Measurements from ENCODE around the gene ADRA2B.
A peak's percentile ranks its signal among the peaks of the same experiment; 100 is the strongest.
"Not testable (repeated sequence)": the region's sequence is repeated elsewhere in the genome, so short reads cannot be mapped to it uniquely, and the experiment has no call there.

ADRA2B gene

GRCh38 chr2:96150007-96150640, 33.8 kb upstream of the ADRA2B start:
- DNase-seq = no peak

DNA sequence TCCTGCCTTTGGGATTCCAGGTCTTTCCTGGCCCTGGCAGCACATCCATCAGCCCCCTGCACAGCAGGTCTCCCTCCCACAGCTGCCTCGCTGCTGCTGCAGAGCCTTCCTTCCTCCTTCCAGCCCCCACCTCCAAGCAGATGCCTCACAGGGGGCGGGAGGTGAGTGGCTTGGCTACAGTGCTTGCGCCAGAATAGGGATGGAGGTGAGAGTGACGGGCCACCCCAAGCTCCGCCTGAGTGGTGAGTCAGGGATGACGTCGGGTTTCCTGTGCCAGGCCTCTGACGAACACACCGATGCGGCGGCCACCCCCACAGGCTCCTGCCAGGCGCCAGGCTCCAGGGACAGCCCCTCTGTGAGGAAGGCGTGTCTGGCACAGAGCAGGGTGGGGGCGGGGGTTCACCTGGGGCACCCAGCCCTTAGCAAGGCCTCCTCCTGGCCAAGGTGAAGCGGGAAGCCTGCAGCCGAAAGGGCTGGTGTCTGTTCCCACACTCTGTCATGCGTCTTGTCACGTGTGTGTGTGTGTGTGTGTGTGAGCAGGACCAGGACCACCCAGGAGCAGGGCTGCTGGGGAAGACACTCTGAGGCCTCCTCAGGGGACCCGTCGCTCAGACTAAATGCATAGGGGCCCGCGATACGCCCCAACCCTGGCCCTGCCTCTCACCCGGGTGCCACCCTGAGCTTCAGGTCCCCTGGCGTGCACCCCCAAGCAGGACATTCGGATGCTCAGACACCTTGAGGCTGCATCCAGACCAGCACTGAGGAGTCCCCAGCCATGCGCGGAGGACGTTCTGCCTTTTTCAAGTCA, 32.2 kb upstream of the ADRA2B start:
- no peak for DNase-seq

DNA sequence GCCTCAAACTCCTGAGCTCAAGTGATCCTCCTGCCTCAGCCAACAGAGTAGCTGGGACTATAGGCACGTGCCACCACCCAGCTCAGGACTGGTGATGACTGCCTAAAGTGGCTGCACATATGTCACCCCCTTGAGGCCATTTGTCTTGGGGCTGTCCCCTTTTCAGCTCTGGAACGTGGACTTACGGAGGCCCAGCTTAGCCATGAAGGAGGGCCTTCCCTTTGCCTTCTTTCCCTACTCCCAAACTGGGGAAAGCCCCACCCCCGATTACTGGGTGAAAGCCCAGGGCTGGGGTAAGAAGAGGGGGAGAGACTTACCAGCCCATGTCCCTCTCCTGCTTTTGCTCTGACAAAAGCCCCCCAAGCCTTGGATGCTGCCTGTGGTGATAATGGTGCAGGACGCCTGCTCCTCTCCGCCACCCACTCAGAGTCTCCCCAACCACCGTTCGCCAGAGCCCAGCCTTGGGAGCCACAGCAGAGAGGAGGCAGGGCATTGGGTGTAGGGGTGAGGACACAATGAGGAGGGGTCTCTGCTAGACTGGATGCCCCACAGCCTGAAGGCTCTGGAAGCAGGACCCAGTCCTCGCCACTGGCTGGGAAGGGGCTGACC, 31.3 kb upstream of the ADRA2B start:
- DNase-seq = no peak

DNA sequence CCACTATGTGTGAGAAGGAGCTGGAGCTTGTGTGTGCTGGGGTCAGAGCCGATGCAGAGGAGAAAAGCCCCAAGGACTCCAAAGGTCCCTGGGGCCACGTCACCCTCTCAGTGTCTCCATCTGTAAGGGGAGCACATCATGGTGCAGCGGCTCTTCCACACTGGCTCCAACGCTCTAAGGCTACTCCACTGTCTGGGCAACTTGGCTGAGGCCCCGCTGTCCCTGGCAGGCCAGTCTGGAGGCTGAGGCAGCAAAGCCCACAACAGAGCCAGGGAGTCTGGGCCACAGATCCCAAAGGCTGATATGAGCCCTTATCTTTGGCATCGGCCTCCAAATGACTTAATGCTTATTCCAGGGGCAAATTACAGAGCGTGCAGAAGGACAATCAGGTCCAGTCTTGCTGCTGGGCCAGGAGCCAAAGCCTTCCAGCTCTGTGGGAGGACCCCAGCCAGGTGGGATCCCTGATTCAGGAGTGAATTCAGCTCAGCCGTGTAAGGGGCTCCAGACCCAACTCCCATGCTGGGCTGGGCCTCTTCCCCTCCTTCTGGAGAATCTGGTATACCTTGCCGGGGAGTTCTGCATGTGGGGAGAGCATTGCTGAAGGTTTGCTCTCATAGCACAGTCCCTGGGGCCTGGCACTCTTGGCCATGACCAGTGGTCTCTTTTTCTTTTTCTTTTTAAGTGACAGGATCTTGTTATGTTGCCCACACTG, 30.7 kb upstream of the ADRA2B start:
- DNase-seq = no peak

GRCh38 chr2:96146153-96146880, 29.9 kb upstream of the ADRA2B start:
- no peak for DNase-seq

GRCh38 chr2:96145848-96146152, 29.4 kb upstream of the ADRA2B start:
- no peak for DNase-seq

DNA sequence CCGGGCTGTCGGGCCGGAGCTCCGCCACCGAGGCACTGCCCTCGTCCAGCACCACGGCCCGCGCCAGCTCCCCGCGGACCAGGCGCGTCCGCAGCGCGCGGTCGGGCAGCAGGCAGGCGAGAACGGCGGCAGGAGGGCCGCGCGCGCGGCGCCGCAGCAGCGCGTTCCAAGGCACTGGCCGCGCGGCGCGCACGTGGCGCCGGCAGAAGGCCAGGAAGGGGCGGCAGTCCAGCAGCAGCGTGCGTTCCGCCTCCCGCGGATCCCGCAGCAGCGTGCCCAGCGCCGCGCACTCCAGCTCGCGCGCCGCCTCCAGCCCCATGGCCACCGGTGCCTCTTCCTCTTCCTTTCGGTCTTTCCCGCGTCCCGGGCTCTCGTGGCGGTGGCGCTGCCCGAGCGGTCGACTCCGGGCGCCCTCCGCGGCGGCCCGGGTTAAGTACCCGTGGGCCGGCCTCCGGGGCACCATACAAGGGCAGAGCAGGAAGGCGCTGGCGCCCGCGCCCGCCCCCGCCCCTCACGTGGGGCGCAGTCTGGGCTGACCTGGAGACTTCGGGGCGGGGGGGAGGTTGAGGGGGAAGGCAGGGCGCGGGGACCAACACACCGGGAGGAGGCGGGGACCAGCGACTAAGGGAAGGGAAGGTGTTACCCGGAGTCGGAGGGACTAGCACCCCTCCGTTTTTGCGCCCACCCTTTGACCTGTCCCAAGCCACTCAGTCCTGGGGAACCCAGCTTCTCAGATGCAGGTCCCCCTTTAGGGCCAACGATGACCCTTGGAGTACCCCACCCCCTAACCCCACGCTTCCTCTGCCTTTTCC, 28.9 kb upstream of the ADRA2B start, which contains the start of gene DUSP2:
Gene DUSP2 (minus strand): TSS at position 405 of the 812 bp plus-strand sequence. CDS start 86 bp downstream, at position 319.
- DNase-seq = peak; percentile 38

DNA sequence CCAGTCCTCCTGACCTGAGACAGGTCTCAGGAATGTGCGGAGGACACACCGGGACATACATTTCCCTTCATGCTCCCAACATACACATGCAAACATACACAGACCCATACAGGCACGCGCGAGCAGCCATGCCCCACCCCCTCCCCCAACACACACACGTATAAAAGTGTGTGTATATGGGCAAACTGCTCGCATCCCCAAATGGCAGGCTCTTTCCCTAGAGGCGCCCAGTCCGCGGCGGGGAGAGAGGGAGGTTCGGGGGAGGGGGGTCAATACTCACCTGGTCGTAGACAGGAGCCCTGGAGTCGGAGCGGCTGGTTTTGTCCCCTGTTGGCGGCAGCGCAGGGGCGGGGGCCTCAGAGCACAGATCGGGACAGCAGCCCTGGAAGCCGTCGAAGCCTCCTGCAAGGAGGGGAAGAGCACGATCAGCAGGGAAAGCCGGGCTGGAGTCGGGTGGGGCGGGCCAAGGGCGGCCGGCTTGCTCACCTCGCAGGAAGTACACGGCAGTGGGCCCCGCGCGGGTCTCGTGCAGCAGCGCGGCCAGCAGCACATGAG, 28.2 kb upstream of the ADRA2B start:
- no peak for DNase-seq

GRCh38 chr2:96143848-96144480, 27.6 kb upstream of the ADRA2B start:
- no peak for DNase-seq

DNA sequence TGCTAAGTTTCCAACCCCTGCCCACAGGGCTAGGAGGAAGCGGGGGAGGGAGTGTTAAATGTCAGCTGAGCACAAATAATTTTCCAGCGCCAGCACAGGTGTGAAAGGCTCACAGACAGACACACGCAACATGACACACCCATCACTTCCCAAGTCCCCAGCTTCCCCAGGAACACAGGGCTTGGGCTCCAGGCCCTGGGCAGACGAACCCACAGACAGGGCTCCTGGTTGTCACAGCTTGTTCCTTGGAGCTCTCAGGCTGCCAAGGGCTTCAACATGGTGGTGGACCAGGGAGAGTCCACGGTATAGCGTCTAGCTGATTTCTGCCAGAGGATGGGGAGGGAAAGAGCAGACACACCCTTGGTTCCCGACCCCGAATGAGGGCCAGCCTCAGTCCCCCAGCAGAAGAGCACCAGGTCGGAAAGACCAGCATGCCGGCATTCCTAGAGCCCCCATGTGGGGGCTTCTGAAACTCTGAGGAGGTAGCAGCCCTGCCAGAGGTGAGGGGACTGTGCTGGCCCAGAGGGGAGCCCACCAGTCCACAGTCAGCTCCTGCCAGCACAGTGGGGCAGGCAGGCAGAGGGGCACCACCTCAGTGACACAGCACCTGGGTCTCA, 27.0 kb upstream of the ADRA2B start:
- DNase-seq = no peak

DNA sequence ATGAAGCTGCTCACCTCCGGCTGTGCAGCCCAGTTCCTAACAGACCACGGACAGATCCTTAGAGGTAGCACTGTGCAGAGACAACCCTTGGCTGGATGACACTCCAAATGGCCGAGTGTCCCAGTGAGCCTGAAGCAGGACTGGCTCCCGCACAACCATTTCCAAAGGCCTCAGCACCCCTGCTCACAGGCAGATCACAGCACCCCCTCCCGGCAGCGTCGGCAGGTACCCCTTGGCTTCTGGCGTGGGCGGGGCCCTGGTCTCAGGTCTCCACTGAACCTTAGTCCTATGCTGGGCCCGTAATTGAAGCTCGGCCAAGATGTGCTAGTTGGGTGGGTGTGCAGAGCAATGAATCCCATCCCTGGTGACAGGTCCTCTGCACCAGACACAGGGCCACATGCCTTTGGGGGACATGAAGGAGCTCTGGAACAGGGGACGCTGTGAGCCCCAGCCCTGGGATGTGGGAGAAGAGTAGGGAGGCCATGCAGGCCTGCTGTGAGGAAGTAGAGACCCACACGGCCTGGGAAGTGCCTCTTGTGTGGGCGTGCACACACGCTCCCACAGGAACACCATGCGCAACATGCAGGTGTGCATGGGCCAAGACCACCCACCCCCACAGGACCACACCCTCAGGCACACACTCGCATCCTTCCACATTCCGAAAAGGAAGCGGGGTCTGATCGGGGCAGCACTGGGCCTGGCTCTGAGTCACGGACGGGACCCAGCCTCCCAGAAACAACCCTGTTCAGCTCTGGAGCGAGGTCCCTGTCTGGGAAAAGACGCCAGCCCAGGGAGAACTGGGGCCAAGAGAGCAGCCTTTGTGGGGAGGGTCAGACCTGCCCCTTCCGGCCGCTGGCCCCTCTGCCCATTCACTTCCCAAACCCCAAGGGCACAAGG, 26.1 kb upstream of the ADRA2B start:
- DNase-seq = no peak

DNA sequence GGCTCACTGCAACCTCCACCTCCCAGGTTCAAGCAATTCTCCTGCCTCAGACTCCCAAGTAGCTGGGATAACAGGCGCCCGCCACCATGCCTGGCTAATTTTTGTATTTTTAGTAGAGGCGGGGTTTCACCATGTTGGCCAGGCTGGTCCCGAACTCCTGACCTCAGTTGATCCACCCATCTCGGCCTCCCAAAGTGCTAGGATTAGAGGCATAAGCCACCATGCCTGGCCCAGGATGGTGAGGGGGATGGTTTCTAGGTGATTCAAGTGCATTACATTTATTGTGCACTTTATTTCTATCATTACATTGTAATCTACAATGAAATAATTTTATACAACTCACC, 25.2 kb upstream of the ADRA2B start:
- not testable (repeated sequence) for DNase-seq

DNA sequence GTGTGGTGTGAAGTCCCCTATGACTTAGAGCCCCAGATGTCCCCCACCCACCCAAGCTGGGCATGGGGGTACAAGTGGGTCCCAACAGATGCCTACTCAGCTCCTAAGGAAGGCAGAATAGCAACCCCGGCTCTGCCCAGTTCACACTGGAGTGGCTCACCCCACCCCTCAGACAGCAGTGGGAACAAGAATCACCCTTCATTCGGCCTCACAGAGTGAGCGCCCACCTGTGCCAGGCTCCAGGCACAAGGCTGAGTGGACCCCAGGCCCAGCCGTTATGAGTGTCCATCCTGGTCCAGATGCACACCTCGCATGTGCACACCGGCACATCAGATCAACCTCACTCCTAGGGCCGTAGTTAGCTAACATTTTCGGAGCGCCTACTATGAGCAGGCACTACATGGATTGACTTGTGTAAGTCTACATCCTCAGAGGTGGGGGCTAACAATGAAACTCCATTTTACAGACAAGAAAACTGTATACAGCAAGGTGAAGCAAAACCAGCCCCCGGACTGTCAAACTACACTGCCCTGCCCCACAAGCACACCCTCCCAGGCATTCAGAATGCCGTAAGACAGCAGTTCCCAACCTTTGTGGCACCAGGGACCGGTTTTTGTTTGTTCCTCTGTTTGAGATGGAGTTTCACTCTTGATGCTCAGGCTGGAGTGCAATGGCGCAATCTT, 24.7 kb upstream of the ADRA2B start:
- DNase-seq = no peak

GRCh38 chr2:96139181-96139758, 22.9 kb upstream of the ADRA2B start:
- DNase-seq = no peak

DNA sequence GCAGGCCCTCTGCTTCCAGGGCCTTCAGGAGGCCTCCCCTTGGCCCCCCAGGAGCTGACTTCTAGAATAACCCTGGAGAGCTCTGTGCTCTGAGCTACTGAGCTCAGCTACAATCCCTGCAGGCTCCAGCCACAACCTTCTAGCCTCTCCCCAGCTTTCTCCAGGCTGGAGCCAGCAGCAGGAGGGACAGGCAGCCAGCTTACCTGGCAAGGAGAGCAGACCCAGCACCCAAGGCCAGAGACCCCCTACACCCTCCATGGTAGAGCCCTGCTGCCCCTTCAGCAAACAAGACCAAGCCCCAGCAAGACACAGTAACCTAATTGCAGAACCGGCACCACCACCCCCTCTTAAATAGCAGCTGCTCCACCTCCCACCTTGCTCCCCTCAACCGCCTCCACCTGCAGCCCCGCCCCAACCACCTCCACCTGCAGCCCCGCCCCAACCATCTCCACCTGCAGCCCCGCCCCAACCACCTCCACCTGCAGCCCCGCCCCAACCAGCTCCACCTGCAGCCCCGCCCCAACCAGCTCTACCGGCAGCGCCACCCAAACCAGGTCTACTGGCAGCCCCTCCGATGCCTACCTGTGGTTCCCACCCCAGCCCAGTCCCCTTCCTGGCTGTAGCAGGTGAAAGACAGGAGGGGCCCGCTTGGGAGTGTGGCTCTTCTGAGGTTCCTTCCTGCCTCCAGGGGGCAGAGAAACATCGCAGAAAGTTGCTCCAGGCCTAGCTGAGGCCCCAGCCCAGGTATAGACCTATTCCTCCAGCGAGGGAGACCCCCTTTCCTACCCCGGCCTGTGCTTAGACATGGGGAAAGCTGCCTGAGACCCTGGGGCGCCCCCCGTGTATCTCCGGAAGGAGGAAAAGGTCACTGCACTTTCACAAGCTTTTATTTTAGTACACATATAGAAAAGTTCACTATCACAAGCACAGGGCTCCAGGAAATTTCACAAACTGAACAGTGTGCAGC, 22.1 kb upstream of the ADRA2B start, which contains the start of gene ASTL:
Gene ASTL (minus strand): TSS at position 324 of the 967 bp plus-strand sequence. CDS start 66 bp downstream, at position 258.
- DNase-seq = no peak

- no peak for DNase-seq
Measured at GRCh38 chr2:96137321-96138178, 21.2 kb upstream of the ADRA2B start.
